ENCODE data around the gene ECSCR.
A peak's percentile ranks its signal among the peaks of the same experiment; 100 is the strongest.
"Not testable (repeated sequence)": the region's sequence is repeated elsewhere in the genome, so short reads cannot be mapped to it uniquely, and the experiment has no call there.

ECSCR gene

DNA sequence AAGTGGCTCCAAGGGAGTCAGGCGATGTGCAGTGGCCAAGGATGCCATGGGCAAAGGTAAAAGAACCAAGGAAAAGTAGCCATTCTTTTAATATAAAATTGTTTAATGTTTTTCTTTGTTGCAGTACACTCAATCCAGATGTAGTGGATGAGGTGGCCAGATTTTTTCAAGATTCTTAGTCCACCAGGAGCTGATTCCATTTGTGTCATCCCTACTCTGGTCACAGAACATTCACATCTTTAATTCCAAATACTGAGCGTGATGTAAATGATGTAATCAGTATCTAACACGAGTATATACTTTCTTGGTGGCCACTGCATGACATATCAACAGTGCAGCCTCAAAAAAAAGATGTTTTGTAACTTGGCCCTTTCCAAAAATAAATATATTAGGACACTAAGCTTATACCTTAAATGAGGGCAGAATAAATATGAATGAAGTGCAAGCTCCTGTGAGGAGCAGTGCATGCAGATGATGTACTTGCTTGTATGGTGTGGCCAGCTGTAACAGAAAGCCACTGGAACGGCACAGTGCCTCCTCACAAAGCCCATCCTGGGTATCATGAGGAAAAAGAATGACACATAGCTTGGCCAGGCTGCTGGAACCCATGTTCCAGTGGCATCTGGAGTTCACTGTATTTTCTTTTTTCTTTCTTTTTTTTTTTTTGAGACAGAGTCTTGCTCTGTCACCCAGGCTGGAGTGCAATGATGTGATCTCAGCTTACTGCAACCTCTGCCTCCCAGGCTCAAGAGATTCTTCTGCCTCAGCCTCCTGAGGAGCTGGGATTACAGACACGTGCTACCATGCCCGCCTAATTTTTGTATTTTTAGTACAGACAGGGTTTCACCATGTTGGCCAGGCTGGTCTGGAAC, 52.2 kb downstream of the ECSCR start:
- no peak for DNase-seq

DNA sequence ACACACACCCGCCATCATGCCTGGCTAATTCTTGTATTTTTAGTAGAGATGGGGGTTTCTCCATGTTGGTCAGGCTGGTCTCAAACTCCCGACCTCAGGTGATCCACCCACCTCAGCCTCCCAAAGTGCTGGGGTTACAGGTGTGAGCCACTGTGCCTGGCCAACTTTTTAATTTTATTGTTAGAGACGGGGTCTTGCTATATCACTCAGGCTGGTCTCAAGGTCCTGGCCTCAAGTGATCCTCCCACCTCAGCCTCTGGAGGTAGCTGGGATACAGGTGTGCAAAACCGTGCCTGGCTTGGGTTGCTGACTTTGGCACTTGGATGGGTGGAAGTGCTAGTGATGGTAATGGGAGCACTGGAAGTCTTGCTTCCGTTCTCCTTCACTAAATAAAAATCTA, 53.4 kb downstream of the ECSCR start:
- not testable (repeated sequence) for DNase-seq

DNA sequence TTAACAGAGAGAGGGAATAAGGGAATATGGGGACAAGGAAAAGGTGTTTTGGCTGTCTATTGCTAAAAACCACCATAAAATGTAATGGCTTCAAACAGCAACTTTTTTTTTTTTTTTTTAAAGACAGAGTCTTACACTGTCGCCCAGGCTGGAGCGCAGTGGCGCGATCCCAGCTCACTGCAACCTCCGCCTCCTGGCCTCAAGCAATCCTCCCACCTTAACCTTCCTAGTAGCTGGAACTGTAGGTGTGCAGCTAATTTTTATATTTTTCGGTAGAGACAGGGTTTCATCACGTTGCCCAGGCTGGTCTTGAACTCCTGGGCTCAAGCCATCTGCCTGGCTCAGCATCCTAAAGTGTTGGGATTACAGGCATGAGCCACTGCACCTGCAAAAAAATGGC, 54.4 kb downstream of the ECSCR start:
- no peak for DNase-seq

DNA sequence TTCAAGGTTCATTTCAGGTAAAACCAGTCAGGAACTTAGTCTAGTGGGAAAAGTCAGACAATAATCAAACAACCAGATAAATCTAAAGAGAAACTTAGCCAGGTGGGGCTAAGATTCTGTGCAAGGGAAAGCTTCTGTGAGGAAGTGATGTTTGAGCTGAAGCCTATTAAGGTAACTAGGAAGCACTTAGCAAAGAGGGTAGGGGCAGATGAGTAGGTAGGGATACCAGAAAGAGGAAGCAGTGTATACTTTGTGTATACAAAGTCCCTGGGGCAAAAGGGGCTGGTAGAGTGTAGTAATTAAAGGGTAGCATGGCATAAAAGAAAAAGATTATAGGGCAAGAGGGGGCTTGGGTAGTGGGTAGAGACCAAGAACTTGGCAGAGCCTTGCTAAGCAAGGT, 55.0 kb downstream of the ECSCR start:
- no peak for DNase-seq

DNA sequence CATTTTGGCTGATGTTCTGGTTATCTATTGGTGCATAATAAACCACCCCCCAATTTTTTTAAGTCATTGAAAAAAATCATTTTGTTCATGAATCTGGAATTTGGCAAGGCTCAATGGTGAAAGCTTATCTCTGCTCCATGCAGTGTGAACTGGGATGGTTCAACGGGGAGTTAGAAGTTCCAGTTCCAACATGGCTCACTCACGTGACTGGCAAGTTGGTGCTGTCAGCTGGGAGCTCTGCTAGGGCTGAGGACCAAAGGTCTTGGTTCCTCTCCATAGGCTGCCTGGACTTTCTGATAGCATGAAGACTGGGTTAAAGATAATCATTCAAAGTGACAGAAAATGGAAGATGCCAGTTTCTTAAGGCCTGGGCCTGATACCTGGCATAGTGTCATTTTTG, 55.6 kb downstream of the ECSCR start:
- no peak for DNase-seq

DNA sequence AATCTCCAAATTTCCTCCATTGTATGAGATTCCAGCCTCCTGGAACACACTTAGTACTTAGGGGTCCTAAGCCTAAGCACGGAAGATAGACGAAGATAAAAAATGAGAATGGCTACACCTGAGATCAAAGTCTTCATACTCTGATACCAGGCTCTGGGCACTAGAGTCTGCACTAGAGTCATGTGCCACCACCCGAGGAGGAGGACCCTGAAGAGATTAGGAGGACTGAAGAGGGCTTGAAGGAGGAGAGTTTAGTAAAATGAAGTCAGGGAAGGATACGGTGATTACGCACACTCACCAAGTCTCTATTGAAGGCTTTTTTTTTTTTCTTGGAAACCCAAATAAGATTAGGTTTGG, 58.1 kb downstream of the ECSCR start:
- DNase-seq, result no peak

DNA sequence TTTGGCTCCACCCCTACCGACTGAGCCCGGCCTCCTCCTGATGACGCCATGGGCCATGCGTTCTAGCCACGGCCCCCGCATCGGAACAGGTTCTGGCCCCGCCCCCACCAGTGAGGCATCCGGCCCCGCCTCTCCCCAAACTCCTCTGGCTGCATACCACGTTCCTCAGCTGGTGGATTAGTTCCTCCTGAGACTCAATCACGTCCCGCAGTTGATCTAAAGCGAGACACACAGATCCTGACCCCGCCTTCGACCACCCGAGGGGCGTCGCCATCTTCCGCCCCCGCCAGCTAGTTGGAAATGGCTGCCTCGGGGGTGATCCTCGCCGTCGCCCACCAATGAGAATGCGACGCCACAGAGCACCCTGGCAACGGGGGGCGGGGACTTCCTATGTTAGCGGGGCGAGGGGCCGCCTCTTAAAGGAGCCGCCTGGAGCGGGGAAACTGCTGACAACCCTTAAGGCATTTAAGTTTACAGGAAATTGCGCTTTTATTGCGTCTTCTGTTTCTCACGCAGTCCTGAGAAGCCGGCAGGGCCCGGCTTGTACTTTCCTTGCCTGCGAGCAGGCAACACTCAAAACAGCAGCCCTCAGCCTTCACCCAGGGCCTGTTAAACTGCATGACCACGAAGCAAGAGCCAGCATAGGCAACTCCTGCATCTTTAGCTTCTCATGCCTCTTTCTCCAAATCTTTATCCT, 58.6 kb downstream of the ECSCR start, which contains the start of gene SPATA24:
TSS of gene SPATA24 (minus strand) at position 303 of the 697 bp plus-strand sequence. CDS start at position 274, 29 bp downstream.
- peak; percentile 98 for DNase-seq

DNA sequence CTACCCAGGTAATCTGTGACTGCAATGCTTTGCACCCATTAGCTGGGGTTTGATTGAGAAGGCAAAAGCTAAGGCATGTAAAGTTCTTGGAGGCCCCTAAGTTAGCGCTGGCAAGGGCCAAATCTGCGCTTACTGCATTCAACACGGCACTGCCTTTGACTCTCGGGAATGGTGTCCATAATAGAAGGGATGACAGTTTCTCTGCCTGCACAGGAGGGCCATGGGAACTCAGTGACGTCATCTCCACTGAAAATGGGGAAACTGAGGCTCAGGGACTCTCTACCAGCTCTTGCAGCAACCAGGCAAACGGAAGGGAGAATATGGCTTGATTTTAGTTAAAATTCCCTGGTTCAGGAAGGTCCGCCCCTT, 59.1 kb downstream of the ECSCR start:
- DNase-seq, result no peak

DNA sequence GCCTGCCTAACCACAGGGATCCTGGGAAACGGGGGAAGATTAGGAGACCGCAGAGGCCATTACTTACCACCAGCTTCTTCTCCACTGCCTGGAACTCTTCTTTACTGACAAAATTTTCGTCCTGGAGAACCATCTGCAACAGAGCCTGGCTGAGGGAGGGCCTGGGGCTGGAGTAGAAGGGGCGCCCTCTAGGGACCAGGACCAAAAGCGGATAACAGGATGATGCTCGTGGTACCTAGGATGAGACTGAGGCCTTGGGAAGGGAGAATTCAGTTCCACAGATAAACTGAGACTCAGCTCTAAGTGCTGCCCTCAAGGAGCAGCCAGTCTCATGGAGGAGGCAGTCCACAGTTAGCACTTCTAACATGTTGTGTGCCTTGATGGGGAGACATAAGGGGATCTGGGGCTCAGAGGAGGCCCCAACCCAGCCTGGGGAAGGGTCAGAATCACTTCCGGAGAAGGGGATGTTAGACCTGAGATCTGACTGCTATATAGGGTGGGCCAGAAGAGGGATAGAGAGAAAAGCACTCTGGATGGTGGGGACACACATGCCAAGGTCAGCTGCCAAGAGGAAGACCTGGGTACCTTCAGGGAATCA, 59.9 kb downstream of the ECSCR start:
- peak; percentile 26 for DNase-seq

DNA sequence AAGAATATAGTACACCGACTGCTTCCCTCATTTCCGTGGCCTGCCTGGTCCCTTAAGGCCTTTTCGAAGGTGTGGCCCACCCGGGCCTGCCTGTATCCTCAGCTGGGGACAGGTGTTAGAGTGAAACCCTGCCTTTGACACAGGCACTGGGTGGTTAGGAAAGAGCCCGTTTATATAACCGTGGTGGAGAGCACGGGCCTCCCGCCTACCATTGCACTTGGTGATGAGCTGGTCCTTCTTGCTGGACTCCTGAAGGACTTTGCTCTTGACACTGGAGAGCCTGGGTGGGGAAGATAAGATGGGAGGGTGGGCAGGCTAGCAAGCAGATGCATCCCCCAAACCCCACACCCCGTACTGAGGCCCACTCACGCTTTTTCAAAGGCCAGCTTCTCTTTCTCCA, 61.0 kb downstream of the ECSCR start:
- DNase-seq, result no peak

DNA sequence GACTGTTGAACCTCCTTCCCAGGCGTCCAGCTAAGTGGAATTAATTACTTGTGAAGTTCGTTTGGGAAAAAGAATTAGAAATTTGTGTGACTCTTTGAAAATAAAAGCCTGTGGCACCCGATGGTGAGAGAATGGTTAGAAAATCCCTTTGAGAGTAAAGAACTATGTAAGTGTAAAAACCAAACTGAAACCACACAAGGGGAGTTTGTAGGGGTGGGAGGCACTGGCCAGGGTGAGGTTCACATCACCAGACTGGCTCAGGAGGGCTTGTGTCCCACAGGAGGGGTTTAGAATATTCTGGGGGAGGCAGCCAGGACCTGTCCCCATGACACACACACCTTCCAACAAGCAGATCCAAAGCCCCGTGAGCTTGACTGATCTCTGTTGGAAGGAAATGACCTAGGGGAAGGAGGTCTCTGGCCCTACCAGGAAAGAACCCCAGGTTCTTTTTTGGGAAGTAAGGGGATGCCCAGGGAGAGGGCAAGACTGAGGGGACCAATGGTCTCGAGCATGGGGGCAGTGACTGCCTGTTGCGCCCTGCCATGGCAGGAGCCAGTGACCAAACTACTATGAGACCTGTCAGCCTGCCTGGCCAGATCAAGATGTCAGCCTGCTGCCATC, 62.9 kb downstream of the ECSCR start:
- DNase-seq, result no peak

Data from CD4-positive, alpha-beta T cell treated with Interleukin-17A for 1 hour (primary cell).